Choroid plexus epithelial cell (primary cell): ENCODE results near the gene MGST3.
"Not testable (repeated sequence)": the region's sequence is repeated elsewhere in the genome, so short reads cannot be mapped to it uniquely, and the experiment has no call there.

Experiments used
- DNase-seq: peaks from one replicate; pipeline ENCODE4 v3.0.0-alpha.2; 2010; ENCODE audit warnings: low read depth
- H3K4me3 ChIP-seq: 2 replicates; pipeline ENCODE4 v1.5.1; 2011; ENCODE audit warnings: low read depth, mild to moderate bottlenecking, control low read depth, low read length, moderate library complexity
- TF ChIP-seq, protein P1 (sequence below): conservative IDR thresholded peaks from 2 replicates; pipeline ENCODE4 v1.5.1; 2011; ENCODE audit warnings: low read depth, mild to moderate bottlenecking, control low read depth, inconsistent platforms, low read length, moderate library complexity

MGST3 gene

DNA sequence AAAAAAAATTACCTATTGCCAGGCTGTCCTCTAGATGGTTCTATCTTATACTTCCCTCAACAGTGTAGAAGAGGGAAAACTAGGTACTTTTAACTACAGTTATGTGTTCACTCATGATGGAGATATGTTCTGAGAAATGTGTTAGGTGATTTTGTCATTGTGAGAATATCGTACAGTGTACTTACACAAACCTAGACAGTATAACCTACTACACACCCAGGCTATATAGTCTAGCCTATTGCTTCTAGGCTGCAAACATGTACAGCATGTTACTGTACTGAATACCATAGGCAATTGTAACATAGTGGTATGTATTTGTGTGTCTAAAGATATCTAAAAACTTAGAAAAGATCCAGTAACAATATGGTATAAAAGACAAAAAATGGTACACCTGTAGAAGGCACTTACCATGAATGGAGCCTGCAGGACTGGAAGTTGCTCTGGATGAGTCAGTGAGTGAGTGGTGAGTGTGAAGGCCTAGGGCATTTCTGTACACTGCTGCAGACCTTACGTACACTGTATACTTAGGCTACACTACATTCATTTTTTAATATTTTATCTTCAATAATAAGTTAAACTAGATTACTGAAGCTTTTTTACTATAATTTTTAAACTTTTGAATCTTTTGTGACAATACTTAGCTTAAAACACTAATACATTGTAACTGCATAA lies 13.2 kb downstream of the MGST3 start:
- H3K4me3 ChIP-seq, result no peak overlapping the region
- TF ChIP-seq, protein P1, sequence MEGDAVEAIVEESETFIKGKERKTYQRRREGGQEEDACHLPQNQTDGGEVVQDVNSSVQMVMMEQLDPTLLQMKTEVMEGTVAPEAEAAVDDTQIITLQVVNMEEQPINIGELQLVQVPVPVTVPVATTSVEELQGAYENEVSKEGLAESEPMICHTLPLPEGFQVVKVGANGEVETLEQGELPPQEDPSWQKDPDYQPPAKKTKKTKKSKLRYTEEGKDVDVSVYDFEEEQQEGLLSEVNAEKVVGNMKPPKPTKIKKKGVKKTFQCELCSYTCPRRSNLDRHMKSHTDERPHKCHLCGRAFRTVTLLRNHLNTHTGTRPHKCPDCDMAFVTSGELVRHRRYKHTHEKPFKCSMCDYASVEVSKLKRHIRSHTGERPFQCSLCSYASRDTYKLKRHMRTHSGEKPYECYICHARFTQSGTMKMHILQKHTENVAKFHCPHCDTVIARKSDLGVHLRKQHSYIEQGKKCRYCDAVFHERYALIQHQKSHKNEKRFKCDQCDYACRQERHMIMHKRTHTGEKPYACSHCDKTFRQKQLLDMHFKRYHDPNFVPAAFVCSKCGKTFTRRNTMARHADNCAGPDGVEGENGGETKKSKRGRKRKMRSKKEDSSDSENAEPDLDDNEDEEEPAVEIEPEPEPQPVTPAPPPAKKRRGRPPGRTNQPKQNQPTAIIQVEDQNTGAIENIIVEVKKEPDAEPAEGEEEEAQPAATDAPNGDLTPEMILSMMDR, result no peak
- no peak for DNase-seq

DNA sequence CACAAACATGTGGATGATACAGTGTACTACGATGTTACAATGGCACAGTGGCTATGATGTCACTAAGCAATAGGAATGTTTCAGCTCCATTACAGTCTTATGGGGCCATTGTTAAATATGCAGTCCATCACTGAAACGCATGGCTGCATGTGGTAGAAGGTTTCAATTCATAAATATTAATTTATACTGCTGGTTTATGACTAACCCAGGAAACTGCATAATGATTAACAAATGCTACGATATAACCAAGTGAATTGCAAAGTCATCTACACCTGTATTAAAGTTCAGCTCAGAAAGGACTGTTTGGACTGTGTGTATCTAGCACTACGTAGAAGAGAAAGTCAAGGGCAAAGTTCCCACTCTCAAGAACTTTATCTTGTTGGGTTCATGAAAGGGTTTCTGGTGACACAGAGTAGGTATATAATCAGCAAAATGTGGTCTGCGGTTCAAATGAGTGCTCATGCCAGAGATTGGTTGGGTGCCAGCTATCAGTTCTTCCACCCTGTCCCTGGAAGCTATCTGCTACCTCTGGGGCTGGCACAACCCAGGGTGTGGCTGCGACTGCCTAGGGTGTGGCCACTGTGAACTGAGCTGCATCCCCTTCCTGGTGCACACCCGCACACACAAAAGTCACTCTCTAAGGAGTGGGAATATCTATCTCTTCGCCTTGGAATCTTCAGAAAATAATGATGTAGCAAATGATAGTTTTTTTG lies 14.8 kb downstream of the MGST3 start:
- TF ChIP-seq, protein P1, result no peak
- no peak for DNase-seq
- H3K4me3 ChIP-seq, result no peak overlapping the region

DNA sequence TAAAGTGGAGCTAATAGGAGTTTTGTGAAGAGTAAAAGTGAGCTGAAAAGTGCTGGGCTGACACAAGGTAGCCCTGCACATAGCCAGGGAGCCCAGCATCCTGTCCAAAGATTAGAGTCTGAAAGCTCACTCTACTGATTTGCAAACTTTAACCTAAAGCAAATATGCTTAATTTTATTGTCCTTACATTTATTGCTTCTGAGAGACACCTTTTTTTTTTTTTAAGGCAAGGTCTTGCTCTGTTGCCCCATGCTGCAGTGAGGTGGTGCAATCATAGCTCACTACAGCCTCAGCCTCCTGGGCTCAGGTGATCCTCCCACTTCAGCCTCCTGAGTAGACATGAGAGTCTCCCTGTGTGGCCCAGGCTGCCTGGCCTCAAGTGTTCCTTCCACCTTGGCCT lies 16.5 kb downstream of the MGST3 start:
- no peak overlapping the region for H3K4me3 ChIP-seq
- no peak for DNase-seq
- TF ChIP-seq, protein P1, result no peak

GRCh38 chr1:165647970-165648369 lies 16.9 kb downstream of the MGST3 start:
- peak; percentile 46 for DNase-seq
- TF ChIP-seq, protein P1, result no peak
- H3K4me3 ChIP-seq, result no peak overlapping the region

- H3K4me3 ChIP-seq, result no peak overlapping the region
- TF ChIP-seq, protein P1, result no peak
- no peak for DNase-seq
Measured at GRCh38 chr1:165648919-165649572, 18.0 kb downstream of the MGST3 start.

GRCh38 chr1:165650981-165651625 lies 20.1 kb downstream of the MGST3 start:
- peak; percentile 68 for DNase-seq
- no peak overlapping the region for H3K4me3 ChIP-seq
- TF ChIP-seq, protein P1, result no peak

GRCh38 chr1:165658766-165659580 lies 27.9 kb downstream of the MGST3 start:
- H3K4me3 ChIP-seq, DNase-seq: not testable (repeated sequence)
